NCI-H1694 treated with DMSO at 0.1 percent for 48 hours (cell line): ENCODE results near the gene EPB42.
"Not testable (repeated sequence)": the region's sequence is repeated elsewhere in the genome, so short reads cannot be mapped to it uniquely, and the experiment has no call there.

Experiments used
- DNase-seq: peaks from one replicate; lab custom pipeline; 2025; lab: John Stamatoyannopoulos, UW

EPB42 gene

DNA sequence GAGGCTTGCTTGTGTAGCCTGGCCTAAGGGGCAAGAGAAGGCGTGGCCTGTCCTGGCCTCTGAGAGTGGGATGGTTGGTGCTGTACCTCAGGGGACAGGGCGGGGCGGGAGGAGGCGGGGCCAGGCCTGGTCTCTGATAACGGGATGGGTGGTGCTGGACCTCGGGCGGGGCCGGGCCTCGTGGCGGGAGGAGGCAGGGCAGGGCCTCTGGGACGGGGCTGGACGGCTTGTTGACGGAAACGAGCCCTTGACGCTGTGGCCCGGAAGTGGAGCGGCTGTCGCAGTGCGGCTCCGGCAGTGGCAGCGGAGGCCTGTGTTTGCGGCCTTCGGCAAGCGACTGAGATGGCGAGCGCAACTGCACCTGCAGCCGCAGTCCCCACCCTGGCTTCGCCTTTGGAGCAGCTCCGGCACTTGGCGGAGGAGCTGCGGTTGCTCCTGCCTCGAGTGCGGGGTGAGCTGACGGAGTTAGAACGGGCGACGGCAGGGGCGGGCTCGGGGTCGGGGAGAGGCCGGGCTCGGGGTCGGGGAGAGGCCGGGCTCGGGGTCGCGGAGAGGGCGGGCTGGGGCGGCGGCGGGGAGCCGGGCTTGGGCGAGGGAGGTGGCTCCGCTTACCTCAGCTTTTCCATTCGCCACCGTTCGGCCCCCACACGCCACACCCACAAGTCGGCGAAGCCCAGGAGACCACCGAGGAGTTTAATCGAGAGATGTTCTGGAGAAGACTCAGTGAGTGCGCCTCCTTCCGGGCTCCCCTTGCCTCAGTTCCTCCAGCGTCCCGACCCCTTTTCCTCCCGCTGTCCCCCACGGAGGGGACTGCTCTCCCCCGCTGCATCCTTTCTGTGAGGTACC, 35.4 kb downstream of the EPB42 start, which contains the start of gene CCNDBP1:
CCNDBP1 (plus strand) TSS at position 247 of the 846 bp plus-strand sequence; CDS start at position 343, 96 bp downstream.
- DNase-seq = peak; percentile 29

DNA sequence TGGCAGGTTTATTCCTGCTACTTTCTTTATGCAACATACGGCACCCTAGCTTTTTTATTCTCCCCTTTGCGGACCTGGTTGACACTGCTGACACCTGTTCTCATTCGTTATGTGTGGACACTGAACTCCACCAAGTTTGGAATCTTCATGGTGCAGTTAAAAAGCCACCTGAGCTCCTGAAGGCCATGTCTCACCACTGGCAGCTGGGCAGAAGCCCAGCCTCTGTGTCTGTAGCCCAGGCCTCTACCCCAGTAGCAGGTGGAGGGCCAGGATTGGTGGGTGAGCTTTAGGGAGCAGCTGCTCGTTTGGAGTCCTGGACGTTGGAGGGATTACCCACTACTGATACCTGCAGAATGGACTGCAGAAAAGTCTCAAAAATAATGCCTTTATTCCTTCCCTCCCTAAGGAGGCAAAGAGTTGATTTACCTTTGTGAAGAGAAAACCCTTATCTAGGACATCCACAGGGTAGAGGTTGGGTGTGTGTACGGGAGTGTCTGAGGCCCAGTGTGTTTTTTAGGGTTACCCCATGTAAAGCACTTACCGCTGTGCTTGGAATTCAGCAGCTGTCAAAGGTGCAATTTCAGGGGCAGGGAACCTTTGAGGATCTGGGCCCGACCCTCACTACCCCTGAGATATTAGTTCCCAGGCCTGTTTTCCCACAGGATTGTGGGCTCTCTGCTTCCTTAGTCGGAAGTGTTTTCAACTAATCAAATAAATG, 36.3 kb downstream of the EPB42 start:
- no peak for DNase-seq

DNA sequence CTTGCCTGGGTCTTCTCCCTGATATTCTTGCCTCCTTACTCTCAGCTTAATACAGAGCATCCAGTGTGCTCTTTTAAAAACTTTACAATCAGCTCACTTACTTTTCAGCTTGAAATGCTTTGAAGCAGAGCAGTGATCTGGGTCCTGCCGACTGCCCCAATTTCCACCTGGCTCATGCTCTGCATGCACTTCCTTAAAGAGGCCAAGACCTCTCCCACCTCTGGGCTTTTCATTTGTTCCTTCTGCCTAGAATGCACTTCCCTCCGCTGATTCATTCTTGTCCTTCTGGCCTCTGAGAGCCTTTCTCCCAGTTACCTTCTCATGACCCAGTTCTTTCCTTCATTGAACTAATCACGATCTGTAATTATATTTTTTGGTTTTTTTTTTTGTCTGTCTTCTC, 37.5 kb downstream of the EPB42 start:
- no peak for DNase-seq

DNA sequence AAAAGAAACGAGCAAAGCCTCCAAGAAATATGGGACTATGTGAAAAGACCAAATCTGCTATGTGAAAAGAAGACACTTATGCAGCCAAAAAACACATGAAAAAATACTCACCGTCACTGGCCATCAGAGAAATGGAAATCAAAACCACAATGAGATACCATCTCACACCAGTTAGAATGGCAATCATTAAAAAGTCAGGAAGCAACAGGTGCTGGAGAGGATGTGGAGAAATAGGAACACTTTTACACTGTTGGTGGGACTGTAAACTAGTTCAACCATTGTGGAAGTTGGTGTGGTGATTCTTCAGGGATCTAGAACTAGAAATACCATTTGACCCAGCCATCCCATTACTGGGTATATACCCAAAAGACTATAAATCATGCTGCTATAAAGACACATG, 43.7 kb downstream of the EPB42 start:
- not testable (repeated sequence) for DNase-seq

DNA sequence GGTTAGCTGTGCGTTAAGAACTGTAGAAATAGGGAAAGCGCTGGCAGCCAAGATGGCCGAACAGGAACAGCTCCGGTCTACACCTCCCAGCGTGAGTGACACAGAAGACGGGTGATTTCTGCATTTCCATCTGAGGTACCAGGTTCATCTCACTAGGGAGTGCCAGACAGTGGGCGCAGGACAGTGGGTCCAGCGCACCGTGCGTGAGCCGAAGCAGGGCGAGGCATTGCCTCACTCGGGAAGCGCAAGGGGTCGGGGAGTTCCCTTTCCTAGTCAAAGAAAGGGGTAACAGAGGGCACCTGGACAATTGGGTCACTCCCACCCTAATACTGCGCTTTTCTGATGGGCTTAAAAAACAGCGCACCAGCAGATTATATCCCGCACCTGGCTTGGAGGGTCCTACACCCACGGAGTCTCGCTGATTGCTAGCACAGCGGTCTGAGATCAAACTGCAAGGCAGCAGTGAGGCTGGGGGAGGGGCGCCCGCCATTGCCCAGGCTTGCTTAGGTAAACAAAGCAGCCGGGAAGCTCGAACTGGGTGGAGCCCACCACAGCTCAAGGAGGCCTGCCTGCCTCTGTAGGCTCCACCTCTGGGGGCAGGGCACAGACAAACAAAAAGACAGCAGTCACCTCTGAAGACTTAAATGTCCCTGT, 45.0 kb downstream of the EPB42 start:
- DNase-seq = not testable (repeated sequence)

DNA sequence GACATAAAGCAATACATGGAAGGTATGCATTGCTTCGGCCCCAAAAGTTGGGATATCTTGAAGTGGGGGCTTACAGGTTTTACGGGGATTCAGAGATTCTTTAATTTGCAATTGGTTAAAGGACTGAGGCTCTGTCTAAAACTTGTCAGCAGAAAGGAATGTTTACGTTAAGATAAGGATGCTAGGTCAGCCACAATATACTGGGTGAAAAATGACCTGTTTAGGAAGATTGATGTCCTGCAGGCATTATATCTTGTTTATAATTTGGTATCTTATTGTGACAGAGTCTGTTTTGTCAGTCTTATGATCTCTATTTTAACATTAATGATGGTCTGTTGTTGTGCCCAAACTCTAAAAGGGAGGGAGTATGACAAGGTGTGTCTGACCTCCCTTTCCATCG, 50.9 kb downstream of the EPB42 start:
- DNase-seq = no peak

DNA sequence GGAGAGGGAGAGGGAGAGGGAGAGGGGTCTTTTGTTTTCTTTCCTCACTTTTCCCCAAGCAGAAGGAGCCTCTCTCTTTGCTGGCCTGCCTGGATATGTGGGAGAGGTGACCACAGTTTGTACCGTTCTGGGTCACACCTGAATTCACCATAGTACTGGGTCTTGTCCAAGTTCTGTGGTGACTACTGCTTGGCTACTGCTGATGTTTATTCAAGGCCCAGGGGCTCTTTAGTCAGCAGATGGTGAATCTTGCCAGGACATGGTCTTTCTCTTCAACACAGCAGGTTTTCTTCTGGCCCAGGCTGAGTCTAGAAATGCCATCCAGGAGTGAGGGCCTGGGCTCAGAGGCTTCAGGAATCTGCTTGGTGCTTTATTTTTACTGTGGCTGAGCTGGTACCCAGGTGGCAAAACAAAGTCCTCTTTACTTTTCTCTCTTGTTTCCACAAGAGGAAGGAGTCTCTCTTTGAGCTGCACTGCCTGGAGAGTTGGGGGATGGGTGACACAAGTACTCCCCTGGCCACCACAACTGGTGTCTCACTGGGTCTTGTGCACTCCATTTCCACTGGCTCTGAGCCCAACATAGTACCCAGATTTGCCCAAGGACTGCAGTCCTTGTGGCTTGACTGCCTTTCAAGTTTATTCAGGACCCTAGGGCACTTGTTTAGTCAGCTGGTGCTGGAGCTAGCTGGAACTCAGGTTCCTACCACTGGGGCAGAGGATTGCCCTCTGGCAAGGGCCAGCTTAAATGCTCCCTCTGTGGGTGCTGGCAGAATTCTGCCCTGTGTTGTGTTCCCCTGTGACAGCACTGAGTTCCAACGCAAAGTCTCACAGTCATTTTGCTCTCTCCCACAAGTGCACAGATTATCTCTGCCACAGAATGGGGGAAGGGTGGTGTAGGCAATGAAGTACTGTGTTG, 52.4 kb downstream of the EPB42 start:
- no peak for DNase-seq

DNA sequence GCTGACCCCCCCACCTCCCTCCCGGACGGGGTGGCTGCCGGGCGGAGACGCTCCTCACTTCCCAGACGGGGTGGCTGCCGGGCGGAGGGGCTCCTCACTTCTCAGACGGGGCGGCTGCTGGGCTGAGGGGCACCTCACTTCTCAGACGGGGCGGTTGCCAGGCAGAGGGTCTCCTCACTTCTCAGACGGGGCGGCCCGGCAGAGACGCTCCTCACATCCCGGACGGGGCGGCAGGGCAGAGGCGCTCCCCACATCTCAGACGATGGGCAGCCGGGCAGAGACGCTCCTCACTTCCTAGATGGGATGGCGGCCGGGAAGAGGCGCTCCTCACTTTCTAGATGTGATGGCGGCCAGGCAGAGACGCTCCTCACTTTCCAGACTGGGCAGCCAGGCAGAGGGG, 53.6 kb downstream of the EPB42 start:
- DNase-seq = not testable (repeated sequence)

DNA sequence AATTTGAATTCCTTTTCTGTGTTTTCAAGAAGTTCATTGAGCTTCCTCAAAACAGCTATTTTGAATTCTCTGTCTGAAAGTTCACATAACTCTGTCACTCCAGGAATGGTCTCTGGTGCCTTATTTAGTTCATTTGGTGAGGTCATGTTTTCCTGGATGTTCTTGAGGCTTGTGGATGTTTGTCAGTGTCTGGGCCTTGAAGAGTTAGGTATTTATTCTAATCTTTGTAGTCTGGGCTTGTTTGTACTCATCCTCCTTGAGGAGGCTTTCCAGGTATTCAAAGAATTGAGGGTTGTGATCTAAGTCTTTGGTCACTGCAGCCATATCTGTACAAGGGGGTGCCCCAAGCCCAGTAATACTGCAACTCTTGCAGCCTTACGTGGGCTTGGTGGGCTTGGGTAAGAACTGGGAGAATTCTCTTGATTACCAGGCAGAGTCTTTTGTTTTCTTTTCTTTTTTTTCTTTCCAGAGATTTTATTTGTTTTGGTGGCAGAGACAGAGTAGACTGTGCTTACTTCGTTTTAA, 55.0 kb downstream of the EPB42 start:
- DNase-seq = no peak

DNA sequence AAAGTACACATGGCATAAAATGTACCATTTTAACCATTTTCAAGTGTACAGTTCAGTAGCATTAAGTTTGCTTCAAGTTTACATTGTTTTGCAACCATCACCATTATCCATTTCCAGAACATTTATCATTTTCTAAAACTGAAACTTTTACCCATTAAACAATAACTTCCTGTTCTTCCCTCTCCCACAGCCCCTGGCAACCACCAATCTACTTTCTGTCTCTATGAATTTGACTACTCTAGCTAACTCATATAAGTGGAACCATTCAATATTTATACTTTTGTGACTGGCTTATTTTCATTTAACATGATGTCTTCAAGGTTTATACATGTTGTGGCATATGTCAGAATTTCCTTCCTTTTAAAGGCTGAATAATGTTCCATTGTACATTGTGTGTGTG, 67.5 kb downstream of the EPB42 start:
- DNase-seq = no peak

DNA sequence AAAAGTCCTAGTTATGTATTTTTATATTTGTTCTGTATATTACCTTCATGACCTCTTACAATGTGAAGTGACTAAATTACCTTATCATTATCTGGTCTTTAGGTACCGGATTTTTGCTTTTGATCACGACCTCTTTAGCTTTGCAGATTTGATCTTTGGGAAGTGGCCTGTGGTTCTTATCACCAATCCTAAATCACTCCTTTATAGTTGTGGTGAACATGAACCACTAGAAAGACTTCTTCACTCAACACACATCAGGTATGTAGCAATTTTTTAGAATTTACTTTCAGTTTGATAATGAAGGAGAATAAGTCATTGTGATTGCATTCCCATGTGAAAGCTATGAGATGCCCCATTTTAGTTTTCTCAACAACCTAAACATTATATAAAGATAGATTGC, 69.1 kb downstream of the EPB42 start:
- DNase-seq = no peak

DNA sequence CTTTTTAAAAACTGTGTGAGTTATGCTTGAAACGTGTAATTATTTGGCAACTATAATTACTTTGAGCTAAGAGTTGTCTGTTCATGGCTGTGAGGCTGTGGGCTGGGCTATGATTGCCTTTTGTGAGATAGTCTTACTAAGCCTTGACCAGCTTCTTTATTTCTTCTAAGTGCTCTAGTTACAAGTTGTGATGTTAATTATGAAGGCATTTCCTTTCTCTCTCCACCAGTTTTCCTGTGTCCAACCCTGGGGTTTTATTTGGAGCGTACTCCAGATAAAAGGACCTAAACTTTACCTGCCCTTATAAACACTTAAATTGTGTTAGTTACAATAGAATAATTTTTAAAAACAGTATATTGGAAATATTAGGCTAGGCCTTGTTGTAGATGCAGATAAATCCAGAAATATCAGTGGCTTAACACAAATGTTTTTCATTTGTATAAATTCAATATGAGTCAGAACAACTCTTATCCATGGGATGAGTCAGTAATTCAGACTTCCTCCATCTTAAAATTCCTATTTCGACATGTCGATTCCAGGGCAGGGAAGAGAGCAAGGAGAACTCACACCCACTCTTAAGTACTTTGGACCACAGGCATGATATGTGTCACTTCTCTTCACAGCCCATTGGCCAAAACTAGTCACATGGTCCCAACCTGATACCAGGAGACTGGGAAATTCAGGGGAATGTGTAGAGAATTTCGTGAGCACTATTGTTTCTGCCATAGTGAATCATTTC, 70.5 kb downstream of the EPB42 start:
- no peak for DNase-seq
